GM19193 (cell line): ENCODE results near the gene CCDC6.

Experiments used
- POLR2A ChIP-seq: IDR thresholded peaks from 4 replicates; pipeline ENCODE4 v1.6.1; 2011; ENCODE audit not compliant: insufficient read depth, insufficient read length; ENCODE audit errors: extremely low read depth

Gene CCDC6

GRCh38 chr10:59892697-59893096, 13.7 kb downstream of the CCDC6 start:
- TF ChIP-seq POLR2A: no peak

DNA sequence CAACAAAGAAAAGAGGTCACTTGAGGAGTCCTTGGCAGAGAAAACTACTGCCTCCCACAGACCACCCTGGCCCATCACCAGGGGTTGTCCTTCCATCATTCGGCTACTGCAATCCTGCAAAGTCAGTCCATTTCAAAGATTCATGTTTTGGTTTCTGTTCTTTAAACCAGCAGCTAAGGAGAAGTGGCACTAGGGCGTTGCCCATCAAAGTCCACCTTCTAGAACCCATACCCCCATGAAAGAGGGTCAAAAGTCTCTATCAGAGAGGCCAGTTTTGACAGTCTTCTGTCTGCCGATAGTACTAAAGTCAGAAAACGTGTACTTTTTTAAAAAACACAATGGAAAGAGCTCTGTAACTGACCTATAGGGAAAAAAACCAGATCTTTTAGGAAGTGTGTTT, 14.4 kb downstream of the CCDC6 start:
- TF ChIP-seq POLR2A: no peak

DNA sequence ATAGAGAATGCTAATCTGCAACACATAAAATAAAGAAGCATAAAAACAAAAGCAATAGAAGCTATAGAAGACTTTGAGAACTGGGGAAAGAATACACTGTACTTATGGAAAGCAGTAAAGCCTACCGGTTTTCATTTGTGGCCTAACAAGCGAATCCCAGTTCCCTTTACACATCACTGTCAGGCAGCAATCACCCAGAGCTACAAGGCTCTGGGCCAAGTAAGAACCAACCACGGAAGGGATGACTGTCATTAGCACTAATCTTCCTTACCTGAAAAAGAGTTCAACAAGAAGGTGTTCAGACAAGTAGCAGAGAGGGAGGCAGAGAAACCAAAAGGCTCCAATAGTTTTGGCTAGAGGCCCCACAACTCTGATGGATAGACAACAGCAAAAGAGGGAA, 15.0 kb downstream of the CCDC6 start:
- no peak for TF ChIP-seq POLR2A

DNA sequence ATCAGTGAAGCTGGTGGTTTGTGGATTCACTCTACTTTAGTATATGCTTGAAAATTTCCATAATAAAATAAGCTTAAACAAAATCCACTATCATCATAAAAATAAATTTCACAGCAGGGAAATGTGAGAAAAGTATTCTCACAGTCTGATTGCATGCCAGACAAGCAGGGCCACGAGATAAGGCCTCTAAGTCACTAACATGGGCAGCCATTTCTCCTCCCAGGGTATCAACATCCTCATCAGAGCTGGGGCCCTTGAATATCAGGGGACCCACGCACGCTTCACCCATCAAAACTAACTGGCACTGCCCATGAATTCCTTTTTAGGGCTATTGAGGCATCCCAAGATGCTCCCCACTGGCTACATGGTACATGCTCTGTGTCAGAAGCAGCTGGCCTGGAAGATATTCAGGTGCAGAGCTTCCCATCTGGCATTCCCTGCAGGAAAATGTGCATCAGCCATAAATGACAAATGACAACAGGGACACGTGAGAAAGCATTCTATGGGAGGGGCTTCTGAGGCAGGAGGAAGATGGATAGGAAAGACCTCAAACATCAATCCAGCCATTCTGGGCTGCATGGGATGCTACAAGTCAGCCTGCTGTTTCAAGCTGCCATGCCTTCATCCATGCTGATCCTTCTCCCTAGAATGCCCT, 17.4 kb downstream of the CCDC6 start:
- TF ChIP-seq POLR2A: no peak

DNA sequence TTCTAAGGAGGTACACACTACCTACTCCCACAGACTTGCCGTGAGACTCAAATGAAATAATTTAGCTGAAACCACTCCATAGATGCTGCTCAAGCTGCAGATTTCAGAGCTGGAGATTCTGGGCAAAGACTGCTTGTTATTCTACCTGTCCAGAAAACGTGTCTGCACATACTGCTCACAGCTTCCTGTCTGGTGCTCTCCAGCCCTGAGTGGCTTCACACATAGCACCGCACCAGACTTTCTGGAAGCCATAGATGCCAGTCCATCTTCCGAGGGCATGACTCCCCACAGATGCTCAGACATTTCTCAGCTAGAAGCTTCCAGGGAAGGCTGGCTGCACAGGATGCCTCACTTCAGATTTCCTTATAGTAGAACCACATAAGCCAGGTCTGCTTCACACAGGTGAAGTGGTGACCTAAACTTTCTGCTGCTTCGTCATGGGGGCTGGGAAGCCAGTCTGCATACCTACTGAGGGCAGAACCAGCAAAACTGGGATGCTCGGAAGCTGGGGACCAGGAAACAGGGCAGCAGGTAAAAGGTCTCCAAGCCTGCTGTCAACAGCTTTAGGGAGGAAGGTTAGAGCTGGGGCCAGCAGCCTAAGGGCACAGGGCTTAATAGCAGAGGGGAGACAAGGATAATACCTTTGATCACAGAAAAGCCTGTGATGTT, 18.2 kb downstream of the CCDC6 start:
- TF ChIP-seq POLR2A: no peak

- no peak for TF ChIP-seq POLR2A
These were observed 19.4 kb downstream of the CCDC6 start for GRCh38 chr10:59887006-59887405.

DNA sequence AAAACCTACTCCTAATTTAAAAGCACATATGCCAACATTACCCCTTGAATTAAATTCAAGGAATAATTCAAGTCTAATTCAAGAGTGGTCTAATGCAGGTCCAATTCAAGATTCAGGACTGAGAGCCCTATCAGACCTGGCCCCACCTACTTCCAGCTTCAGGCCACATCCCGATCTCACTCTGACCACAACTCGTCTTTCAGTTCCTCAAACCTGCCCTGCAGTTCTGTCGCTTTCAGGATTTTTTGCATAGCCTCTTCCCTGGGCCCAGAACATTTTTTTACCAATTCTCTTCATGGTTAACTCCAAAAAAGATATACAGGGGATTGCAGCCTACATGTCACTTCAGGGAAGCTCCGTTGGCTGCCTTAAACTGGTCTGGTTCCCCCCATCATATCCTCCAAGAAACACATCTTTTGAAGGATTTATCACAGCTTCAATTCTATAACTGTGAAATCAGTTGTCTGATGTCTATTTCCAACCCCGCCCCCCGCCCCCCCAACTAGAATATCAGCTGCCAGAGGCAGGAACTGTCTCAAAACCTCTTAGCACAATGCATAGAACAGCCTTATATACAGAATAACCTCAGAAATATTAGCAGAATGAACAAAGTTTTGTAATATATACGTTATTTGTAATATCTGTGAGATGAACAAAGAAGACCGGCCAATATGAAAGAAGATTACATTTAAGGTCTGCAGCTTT, 20.8 kb downstream of the CCDC6 start:
- TF ChIP-seq POLR2A: no peak

GRCh38 chr10:59881640-59882039, 24.7 kb downstream of the CCDC6 start:
- no peak for TF ChIP-seq POLR2A

- TF ChIP-seq POLR2A: peak; percentile 14
These were observed 25.3 kb downstream of the CCDC6 start for GRCh38 chr10:59880971-59881510.

DNA sequence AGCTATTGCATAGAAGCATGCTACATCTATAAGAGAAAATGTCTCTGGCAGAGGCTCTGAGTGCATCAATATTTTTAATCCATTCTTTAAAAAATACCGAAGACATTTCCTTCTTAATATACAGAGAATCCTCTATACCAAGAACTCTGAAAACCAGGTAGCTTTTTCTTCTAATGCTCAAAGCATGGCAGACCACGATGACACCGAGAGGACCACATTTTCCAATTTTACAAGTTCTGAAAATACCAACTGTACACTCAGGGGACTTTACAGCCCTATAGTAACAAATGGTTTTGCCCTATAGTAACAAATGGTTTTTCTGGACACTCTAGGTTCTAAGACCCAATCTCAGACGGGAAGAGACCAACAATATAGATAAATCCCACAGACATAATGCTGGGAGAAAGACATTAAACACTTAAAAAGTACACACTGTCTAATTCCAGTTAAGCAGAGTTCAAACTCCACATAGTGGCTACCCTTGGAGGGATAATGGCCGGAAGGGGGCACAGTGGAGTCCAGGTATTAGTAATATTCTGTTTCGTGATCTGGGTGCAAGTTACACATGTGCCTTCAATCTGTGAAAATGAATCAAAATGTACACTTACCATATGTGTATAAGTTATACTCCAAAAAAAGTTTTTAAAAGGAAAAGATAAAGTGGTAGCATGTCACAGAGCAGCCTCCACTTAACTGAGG, 26.2 kb downstream of the CCDC6 start:
- no peak for TF ChIP-seq POLR2A

GRCh38 chr10:59879363-59879913, 26.9 kb downstream of the CCDC6 start:
- TF ChIP-seq POLR2A: no peak

DNA sequence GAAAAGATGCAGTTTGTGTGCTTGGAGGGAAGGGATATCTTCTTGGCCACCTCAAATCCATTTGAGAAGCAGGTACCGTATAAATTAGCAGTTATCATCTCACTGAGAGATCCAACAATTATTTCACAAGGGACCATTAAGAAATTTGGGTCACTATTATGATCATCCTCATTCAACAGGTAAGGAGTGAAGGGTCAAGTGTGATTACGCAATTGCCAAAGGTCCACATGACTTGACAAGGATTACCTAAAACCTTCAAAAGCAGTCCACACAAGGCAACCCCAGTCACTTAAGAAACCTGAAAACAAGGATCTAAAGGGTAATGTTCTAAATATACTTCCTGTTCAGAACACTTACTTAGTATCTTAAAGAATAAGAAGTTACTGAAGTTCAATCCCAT, 27.4 kb downstream of the CCDC6 start:
- TF ChIP-seq POLR2A: no peak

- no peak for TF ChIP-seq POLR2A
These were observed 28.1 kb downstream of the CCDC6 start for GRCh38 chr10:59878289-59878688.

GRCh38 chr10:59877191-59877671, 29.1 kb downstream of the CCDC6 start:
- TF ChIP-seq POLR2A: no peak

GRCh38 chr10:59876695-59877094, 29.7 kb downstream of the CCDC6 start:
- no peak for TF ChIP-seq POLR2A
